ENCODE data around the gene CCDC110. TPM values are rescaled to one million over a fixed set of nuclear protein-coding genes. Genes with fewer than 3 reads are reported as not detected.

The CCDC110 gene
- total and polyA plus RNA-seq, 2 of the 13 experiments (the other 11 are each of a cell fraction or from before 2014, with no cell fraction given), result not detected

DNA sequence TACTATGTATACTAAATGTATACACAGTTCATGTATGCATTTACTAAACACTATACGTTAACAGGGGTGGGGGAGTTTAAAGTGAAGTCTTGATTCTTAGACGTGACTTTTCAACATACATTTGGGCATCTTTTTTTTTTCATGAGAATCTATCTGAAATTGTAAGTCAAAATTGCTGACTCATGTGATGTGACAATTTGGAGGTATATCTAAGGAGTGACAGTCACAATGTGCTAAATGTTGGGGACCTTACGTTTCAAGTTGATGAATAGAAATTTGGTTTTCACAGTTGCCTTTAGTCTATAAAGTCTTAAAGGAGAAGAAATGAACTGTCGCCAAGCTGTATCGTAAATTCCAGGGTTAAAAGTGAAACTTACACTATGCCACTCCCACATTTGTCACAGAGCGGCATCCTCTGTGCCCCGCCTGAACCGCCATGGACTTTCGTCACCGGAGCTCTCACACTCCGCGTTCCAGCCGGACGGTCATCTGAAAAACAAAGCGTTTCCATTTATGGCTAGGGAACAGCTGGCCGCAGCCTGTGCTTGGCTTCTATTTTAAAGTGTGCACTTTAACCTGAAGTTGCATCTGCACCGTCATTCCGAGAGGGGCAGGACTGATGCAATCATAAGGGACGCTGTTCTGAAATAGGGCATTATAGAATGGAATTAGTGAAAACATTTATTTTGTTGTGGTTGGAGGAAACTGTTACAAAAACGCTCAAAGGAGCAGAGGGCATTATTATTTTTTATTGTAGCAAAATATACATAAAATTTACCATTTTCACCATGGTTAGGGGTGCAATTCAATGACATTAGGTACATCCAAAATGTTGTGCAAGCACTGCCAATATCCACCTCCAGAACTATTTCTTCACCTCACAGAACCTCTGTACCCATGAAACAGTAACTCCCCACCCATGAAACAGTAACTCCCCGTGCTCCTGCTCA lies 32.8 kb upstream of the CCDC110 start (continued):
- TF ChIP-seq ONECUT2 (CRISPR knock-in tag; IDR thresholded peaks at IDR 0.05), result no peak
- TF ChIP-seq EP300 (IDR thresholded peaks at IDR 0.05; ENCODE audit: low read depth in 2 of 2, low read length in 2 of 2), result peak; percentile 60 to 80
- peak; percentile 48; the same call in 1 of the 2 replicates for TF ChIP-seq EP300 (CRISPR knock-in tag; IDR thresholded peaks at IDR 0.05; ENCODE audit: borderline replicate concordance)
- TF ChIP-seq AGO2 (optimal IDR thresholded peaks at IDR 0.05; ENCODE audit: low read depth, low read length), result no peak
- no peak for TF ChIP-seq HNRNPK (IDR thresholded peaks at IDR 0.05; ENCODE audit: low read depth, low read length, poor library complexity, severe bottlenecking)
- TF ChIP-seq ZNF20 (CRISPR knock-in tag; IDR thresholded peaks at IDR 0.05), result no peak
- no peak for TF ChIP-seq ZSCAN21 (CRISPR knock-in tag; IDR thresholded peaks at IDR 0.05; ENCODE audit: borderline replicate concordance)
- 0 out of 2 replicates have a peak, but pooled peaks have one; percentile 4 for TF ChIP-seq ESRRA (CRISPR knock-in tag; IDR thresholded peaks at IDR 0.05; ENCODE audit: low read depth)
- TF ChIP-seq, protein P1, sequence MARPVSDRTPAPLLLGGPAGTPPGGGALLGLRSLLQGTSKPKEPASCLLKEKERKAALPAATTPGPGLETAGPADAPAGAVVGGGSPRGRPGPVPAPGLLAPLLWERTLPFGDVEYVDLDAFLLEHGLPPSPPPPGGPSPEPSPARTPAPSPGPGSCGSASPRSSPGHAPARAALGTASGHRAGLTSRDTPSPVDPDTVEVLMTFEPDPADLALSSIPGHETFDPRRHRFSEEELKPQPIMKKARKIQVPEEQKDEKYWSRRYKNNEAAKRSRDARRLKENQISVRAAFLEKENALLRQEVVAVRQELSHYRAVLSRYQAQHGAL (CRISPR knock-in tag; IDR thresholded peaks at IDR 0.05; ENCODE audit: not compliant biosample characterization), result no peak
- TF ChIP-seq NR1H2 (CRISPR knock-in tag; IDR thresholded peaks at IDR 0.05; ENCODE audit: borderline replicate concordance, low read depth), result no peak
- TF ChIP-seq MED1 (CRISPR knock-in tag; IDR thresholded peaks at IDR 0.05), result peak; percentile 72
- TF ChIP-seq, protein P2, sequence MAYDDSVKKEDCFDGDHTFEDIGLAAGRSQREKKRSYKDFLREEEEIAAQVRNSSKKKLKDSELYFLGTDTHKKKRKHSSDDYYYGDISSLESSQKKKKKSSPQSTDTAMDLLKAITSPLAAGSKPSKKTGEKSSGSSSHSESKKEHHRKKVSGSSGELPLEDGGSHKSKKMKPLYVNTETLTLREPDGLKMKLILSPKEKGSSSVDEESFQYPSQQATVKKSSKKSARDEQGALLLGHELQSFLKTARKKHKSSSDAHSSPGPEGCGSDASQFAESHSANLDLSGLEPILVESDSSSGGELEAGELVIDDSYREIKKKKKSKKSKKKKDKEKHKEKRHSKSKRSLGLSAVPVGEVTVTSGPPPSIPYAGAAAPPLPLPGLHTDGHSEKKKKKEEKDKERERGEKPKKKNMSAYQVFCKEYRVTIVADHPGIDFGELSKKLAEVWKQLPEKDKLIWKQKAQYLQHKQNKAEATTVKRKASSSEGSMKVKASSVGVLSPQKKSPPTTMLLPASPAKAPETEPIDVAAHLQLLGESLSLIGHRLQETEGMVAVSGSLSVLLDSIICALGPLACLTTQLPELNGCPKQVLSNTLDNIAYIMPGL (CRISPR knock-in tag; IDR thresholded peaks at IDR 0.05; ENCODE audit: borderline replicate concordance in 1 of 2, low read depth in 1 of 2), result 0 out of 4 replicates have a peak, but pooled peaks of 1 of the 2 experiments have one; percentile 30
- no peak for TF ChIP-seq TP53 (CRISPR knock-in tag; conservative IDR thresholded peaks at IDR 0.05)
- TF ChIP-seq SP1 (IDR thresholded peaks at IDR 0.05), result no peak
- 0 out of 2 replicates have a peak, but pooled peaks have one; percentile 30 for TF ChIP-seq SP1 (CRISPR knock-in tag; IDR thresholded peaks at IDR 0.05)
- TF ChIP-seq TAF15 (IDR thresholded peaks at IDR 0.05; ENCODE audit: low read depth, low read length, poor library complexity, severe bottlenecking), result no peak
- no peak for TF ChIP-seq FOXK2 (IDR thresholded peaks at IDR 0.05)
- TF ChIP-seq, protein P3, sequence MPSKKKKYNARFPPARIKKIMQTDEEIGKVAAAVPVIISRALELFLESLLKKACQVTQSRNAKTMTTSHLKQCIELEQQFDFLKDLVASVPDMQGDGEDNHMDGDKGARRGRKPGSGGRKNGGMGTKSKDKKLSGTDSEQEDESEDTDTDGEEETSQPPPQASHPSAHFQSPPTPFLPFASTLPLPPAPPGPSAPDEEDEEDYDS (CRISPR knock-in tag; IDR thresholded peaks at IDR 0.05), result peak; percentile 46; the same call in 1 of the 2 replicates
- TF ChIP-seq TEAD2 (CRISPR knock-in tag; IDR thresholded peaks at IDR 0.05), result no peak
- TF ChIP-seq ZNF253 (CRISPR knock-in tag; IDR thresholded peaks at IDR 0.05; ENCODE audit: borderline replicate concordance), result no peak
- TF ChIP-seq, protein P4, sequence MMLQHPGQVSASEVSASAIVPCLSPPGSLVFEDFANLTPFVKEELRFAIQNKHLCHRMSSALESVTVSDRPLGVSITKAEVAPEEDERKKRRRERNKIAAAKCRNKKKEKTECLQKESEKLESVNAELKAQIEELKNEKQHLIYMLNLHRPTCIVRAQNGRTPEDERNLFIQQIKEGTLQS (CRISPR knock-in tag; IDR thresholded peaks at IDR 0.05), result peak; percentile 94
- no peak for TF ChIP-seq FOXP1 (IDR thresholded peaks at IDR 0.05)
- TF ChIP-seq FOXP1 (CRISPR knock-in tag; IDR thresholded peaks at IDR 0.05), result peak; percentile 23; the same call in 1 of the 2 replicates
- no peak for TF ChIP-seq ZNF839 (CRISPR knock-in tag; IDR thresholded peaks at IDR 0.05; ENCODE audit: borderline replicate concordance)
- no peak for TF ChIP-seq IKZF4 (CRISPR knock-in tag; IDR thresholded peaks at IDR 0.05; ENCODE audit: borderline replicate concordance, low read depth, not compliant biosample characterization)
- no peak for TF ChIP-seq ZNF672 (CRISPR knock-in tag; IDR thresholded peaks at IDR 0.05)
- TF ChIP-seq ZBTB8A (CRISPR knock-in tag; IDR thresholded peaks at IDR 0.05; ENCODE audit: borderline replicate concordance, low read depth), result no peak
- TF ChIP-seq MTA3 (CRISPR knock-in tag; IDR thresholded peaks at IDR 0.05), result no peak
